ENCODE measurements around the gene CPPED1. TPM values are rescaled to one million over a fixed set of nuclear protein-coding genes. Genes with fewer than 3 reads are reported as not detected.
"Not testable (repeated sequence)": the region's sequence is repeated elsewhere in the genome, so short reads cannot be mapped to it uniquely, and the experiment has no call there.

CPPED1 gene
- total RNA-seq, 4 donors from 2014 or later, result 10.4 to 18.9 (median 16.0) TPM

- Histone ChIP-seq H3K4me1 (peaks cover 0 to 35% (median 9%) of the 10 kb centered on the region in 4 donors), H3K9me3 (no peaks in the 10 kb centered on the region), H3K27ac (peak overlapping the region; percentile 34 to 86 (median 72)), H3K4me3 (no peak overlapping the region), H3K36me3 (no peaks in the 10 kb centered on the region), H3K27me3 (no peaks in the 10 kb centered on the region)
- 23 to 45% methylated on average over 7 of the region's 7 CpGs for WGBS, 2 donors
- TF ChIP-seq POLR2A (IDR thresholded peaks at IDR 0.05) (no peak), EP300 (IDR thresholded peaks at IDR 0.05) (no peak), CTCF (IDR thresholded peaks at IDR 0.05) (no peak)
- no peak for DNase-seq (ENCODE audit: low spot score in 2 of 2)
Observed at GRCh38 chr16:12769525-12769924, 34.2 kb downstream of the CPPED1 start.

- H3K4me1 ChIP-seq, result peaks cover 0 to 28% (median 9%) of the 10 kb centered on the region in 4 donors
- no peak for DNase-seq (ENCODE audit: low spot score in 2 of 2)
- H3K4me3 ChIP-seq, result no peak overlapping the region
- peak overlapping the region in 2 of 4 donors; percentile 37 to 75 for H3K27ac ChIP-seq
- TF ChIP-seq POLR2A (IDR thresholded peaks at IDR 0.05), result no peak
- TF ChIP-seq EP300 (IDR thresholded peaks at IDR 0.05), result no peak
- TF ChIP-seq CTCF (IDR thresholded peaks at IDR 0.05), result no peak
- H3K36me3 ChIP-seq, result no peaks in the 10 kb centered on the region
- no peaks in the 10 kb centered on the region for H3K9me3 ChIP-seq
- 75 to 80% methylated on average over 6 of the region's 6 CpGs for WGBS, 2 donors
- no peaks in the 10 kb centered on the region for H3K27me3 ChIP-seq
Observed at GRCh38 chr16:12767897-12768296, 35.8 kb downstream of the CPPED1 start.

GRCh38 chr16:12766853-12767252, 36.8 kb downstream of the CPPED1 start:
- 93 to 94% methylated on average over 5 of the region's 5 CpGs for WGBS, 2 donors
- Histone ChIP-seq H3K4me1 (peaks cover 0 to 28% (median 6%) of the 10 kb centered on the region in 4 donors), H3K9me3 (no peaks in the 10 kb centered on the region), H3K4me3 (no peak overlapping the region), H3K27ac (no peak overlapping the region), H3K36me3 (no peaks in the 10 kb centered on the region), H3K27me3 (no peaks in the 10 kb centered on the region)
- DNase-seq (ENCODE audit: low spot score in 2 of 2), result no peak
- TF ChIP-seq POLR2A (IDR thresholded peaks at IDR 0.05), result no peak

GRCh38 chr16:12766208-12766607, 37.5 kb downstream of the CPPED1 start:
- not testable (repeated sequence) for H3K36me3 ChIP-seq; H3K9me3 ChIP-seq; H3K4me3 ChIP-seq; DNase-seq (ENCODE audit: low spot score in 2 of 2); H3K27me3 ChIP-seq; H3K27ac ChIP-seq
- 78 to 85% methylated on average over 3 of the region's 3 CpGs for WGBS, 2 donors
- H3K4me1 ChIP-seq, result peaks cover 0 to 22% (median 4%) of the 10 kb centered on the region in 4 donors

- Histone ChIP-seq H3K27me3 (no peaks in the 10 kb centered on the region), H3K27ac (no peak overlapping the region), H3K36me3 (no peaks in the 10 kb centered on the region), H3K9me3 (no peaks in the 10 kb centered on the region), H3K4me3 (no peak overlapping the region), H3K4me1 (peaks cover 0 to 11% (median 4%) of the 10 kb centered on the region in 4 donors)
- TF ChIP-seq POLR2A (IDR thresholded peaks at IDR 0.05) (no peak), EP300 (IDR thresholded peaks at IDR 0.05) (no peak), CTCF (IDR thresholded peaks at IDR 0.05) (no peak)
- WGBS, 2 donors, result 88 to 91% methylated on average over 6 of the region's 6 CpGs
- no peak for DNase-seq (ENCODE audit: low spot score in 2 of 2)
Observed at GRCh38 chr16:12764813-12765488, 38.7 kb downstream of the CPPED1 start.

GRCh38 chr16:12763517-12763916, 40.2 kb downstream of the CPPED1 start:
- whole genome bisulfite sequencing, 2 donors, result 80 to 88% methylated on average over 3 of the region's 3 CpGs
- no peak overlapping the region for H3K4me3 ChIP-seq
- no peaks in the 10 kb centered on the region for H3K27me3 ChIP-seq
- H3K27ac ChIP-seq, result no peak overlapping the region
- H3K9me3 ChIP-seq, result no peaks in the 10 kb centered on the region
- TF ChIP-seq CTCF (IDR thresholded peaks at IDR 0.05), result no peak
- no peak for TF ChIP-seq EP300 (IDR thresholded peaks at IDR 0.05)
- TF ChIP-seq POLR2A (IDR thresholded peaks at IDR 0.05), result no peak
- peaks cover 0 to 4% (median 1%) of the 10 kb centered on the region in 4 donors for H3K4me1 ChIP-seq
- H3K36me3 ChIP-seq, result no peaks in the 10 kb centered on the region
- DNase-seq (ENCODE audit: low spot score in 2 of 2), result no peak

All from tibial nerve (tissue), 4 donors.